WTC11 (cell line): ENCODE measurements around the gene FNDC3A. TPM values are rescaled to one million over a fixed set of nuclear protein-coding genes. Genes with fewer than 3 reads are reported as not detected.
"Not testable (repeated sequence)": the region's sequence is repeated elsewhere in the genome, so short reads cannot be mapped to it uniquely, and the experiment has no call there.

Experiments
- ATAC-seq: fragments of 200-7000 bp; cut with Tn5 transposase; 2 replicates; pipeline ENCODE4 v1.10.0; 2021; ENCODE audit warnings: mild to moderate bottlenecking, moderate library complexity
- CTCF ChIA-PET: fragments of 300-600 bp; sonication (Branson Sonifier 250); formaldehyde crosslinking; loops from one replicate; lab custom pipeline; 2021; ENCODE audit warnings: antibody characterized with exemption; lab: Charles Lee
- POLR2A ChIA-PET: fragments of 350-600 bp; sonication (Branson Sonifier 250); formaldehyde crosslinking; loops from one replicate; lab custom pipeline; 2021; ENCODE audit warnings: antibody characterized with exemption; lab: Charles Lee
- DNase-seq: peaks from one replicate; pipeline ENCODE4 v3.0.0; 2021; ENCODE audit warnings: low spot score
- H3K27ac Mint-ChIP-seq: 2 replicates; pipeline ENCODE4 v1.8.0; 2021; ENCODE audit warnings: mixed read lengths
- H3K27me3 Mint-ChIP-seq: 2 replicates; pipeline ENCODE4 v1.8.0; 2021; ENCODE audit warnings: low read depth, mild to moderate bottlenecking, moderate library complexity, mixed read lengths
- H3K36me3 Mint-ChIP-seq: 2 replicates; pipeline ENCODE4 v1.8.0; 2021; ENCODE audit warnings: mixed read lengths
- H3K4me1 Mint-ChIP-seq: 2 replicates; pipeline ENCODE4 v1.8.0; 2022; ENCODE audit warnings: mixed read lengths
- H3K4me3 Mint-ChIP-seq: 2 replicates; pipeline ENCODE4 v1.8.0; 2021; ENCODE audit warnings: mild to moderate bottlenecking, moderate library complexity, mixed read lengths
- H3K9me3 Mint-ChIP-seq: 2 replicates; pipeline ENCODE4 v1.8.0; 2021; ENCODE audit warnings: mixed read lengths
- GABPB1 ChIP-seq: sonication (generic); formaldehyde crosslinking; IDR thresholded peaks from 2 replicates; pipeline ENCODE4 v1.8.1; 2023; ENCODE audit warnings: mild to moderate bottlenecking, missing genetic modification reagents
- GTF2I ChIP-seq: fragments of 250-450 bp; sonication (Bioruptor Pico); conservative IDR thresholded peaks from 2 replicates; pipeline ENCODE4 v1.4.0; 2021; ENCODE audit warnings: mild to moderate bottlenecking
- HMGA2 ChIP-seq: fragments of 250-450 bp; sonication (Bioruptor Pico); IDR thresholded peaks from 2 replicates; pipeline ENCODE4 v1.4.0; 2021; ENCODE audit warnings: mild to moderate bottlenecking, moderate library complexity
- MYBL2 ChIP-seq: sonication (generic); formaldehyde crosslinking; IDR thresholded peaks from 2 replicates; pipeline ENCODE4 v1.8.1; 2023; ENCODE audit warnings: mild to moderate bottlenecking, moderate library complexity, missing genetic modification reagents
- NFYB ChIP-seq: sonication (generic); formaldehyde crosslinking; conservative IDR thresholded peaks from 2 replicates; pipeline ENCODE4 v1.8.0; 2022; ENCODE audit warnings: low read depth, missing genetic modification reagents
- RELA ChIP-seq: sonication (generic); formaldehyde crosslinking; IDR thresholded peaks from 2 replicates; pipeline ENCODE4 v1.8.1; 2022; ENCODE audit warnings: missing genetic modification reagents, mild to moderate bottlenecking, borderline replicate concordance
- USF1 ChIP-seq: sonication (generic); formaldehyde crosslinking; IDR thresholded peaks from 2 replicates; pipeline ENCODE4 v1.8.0; 2022; ENCODE audit warnings: mild to moderate bottlenecking, missing genetic modification reagents
- ZNF121 ChIP-seq: sonication (generic); formaldehyde crosslinking; IDR thresholded peaks from 2 replicates; pipeline ENCODE4 v1.8.0; 2023; ENCODE audit warnings: missing genetic modification reagents
- ZNF232 ChIP-seq: sonication (generic); formaldehyde crosslinking; IDR thresholded peaks from 2 replicates; pipeline ENCODE4 v1.8.0; 2022; ENCODE audit warnings: mild to moderate bottlenecking, missing genetic modification reagents
- ZNF263 ChIP-seq: sonication (generic); formaldehyde crosslinking; IDR thresholded peaks from 2 replicates; pipeline ENCODE4 v1.8.1; 2022; ENCODE audit warnings: low read depth, mild to moderate bottlenecking, moderate library complexity, missing genetic modification reagents
- ZNF281 ChIP-seq: sonication (generic); formaldehyde crosslinking; IDR thresholded peaks from 2 replicates; pipeline ENCODE4 v1.8.0; 2023; ENCODE audit warnings: mild to moderate bottlenecking, missing genetic modification reagents
- ZNF425 ChIP-seq: fragments of 250-450 bp; sonication (Bioruptor Pico); conservative IDR thresholded peaks from 2 replicates; pipeline ENCODE4 v1.9.0; 2021; ENCODE audit warnings: mild to moderate bottlenecking
- total RNA-seq: library from RNA; stranded (reverse); gene quantifications from 3 replicates; pipeline ENCODE4 v1.2.3, GENCODE V29; 2021
- TF ChIP-seq, protein P1 (sequence below): sonication (generic); formaldehyde crosslinking; IDR thresholded peaks from 2 replicates; pipeline ENCODE4 v1.8.1; 2022; ENCODE audit warnings: missing genetic modification reagents, borderline replicate concordance

The FNDC3A gene
- total RNA-seq, 1 experiment from 2014 or later: 24.8 TPM

DNA sequence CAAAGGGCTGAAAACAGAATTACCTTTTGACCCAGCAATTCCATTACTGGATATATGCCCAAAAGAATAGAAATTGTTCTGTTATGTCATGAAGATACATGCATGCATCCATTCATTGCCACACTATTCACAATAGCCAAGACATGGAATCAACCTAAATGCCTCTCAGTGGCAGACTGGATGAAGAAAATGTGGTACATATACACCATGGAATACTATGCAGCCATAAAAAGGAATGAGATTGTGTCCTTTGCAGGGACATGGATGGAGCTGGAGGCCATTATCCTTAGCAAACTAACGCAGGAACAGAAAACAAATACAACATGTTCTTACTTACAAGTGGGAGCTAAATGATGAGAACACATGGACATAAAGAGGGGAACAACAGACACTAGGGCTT lies 92.8 kb downstream of the FNDC3A start:
- H3K27me3 Mint-ChIP-seq, POLR2A ChIA-PET, H3K4me3 Mint-ChIP-seq, DNase-seq, CTCF ChIA-PET, H3K9me3 Mint-ChIP-seq, H3K27ac Mint-ChIP-seq, ATAC-seq, H3K36me3 Mint-ChIP-seq, H3K4me1 Mint-ChIP-seq: not testable (repeated sequence)

DNA sequence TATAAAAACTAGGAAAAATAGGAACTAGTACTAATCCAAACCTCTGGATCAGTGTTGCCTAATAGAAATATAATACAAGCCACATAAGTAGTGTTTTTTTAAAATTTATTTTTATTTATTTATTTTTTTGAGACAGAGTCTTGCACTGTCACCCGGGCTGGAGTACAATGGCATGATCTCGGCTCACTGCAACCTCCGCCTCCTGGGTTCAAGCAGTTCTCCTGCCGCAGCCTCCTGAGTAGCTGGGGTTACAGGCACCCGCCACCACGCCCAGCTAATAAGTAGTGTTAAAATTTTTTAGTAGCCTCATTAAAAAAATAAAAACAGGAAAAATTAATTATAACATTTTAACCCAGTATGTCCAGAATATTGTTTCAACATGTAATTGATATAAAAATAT lies 94.3 kb downstream of the FNDC3A start:
- H3K4me3 Mint-ChIP-seq, H3K4me1 Mint-ChIP-seq, H3K27me3 Mint-ChIP-seq, ATAC-seq, H3K9me3 Mint-ChIP-seq, H3K36me3 Mint-ChIP-seq, CTCF ChIA-PET, H3K27ac Mint-ChIP-seq, DNase-seq: not testable (repeated sequence)
- POLR2A ChIA-PET: interaction anchor here (0.7 kb wide), 1 partner anchor 141 kb away, joined by 3 read pairs; no protein-coding TSS in a partner anchor

- POLR2A ChIA-PET: no interaction called here
- DNase-seq (no peak), ATAC-seq (no peak)
- no peak for TF ChIP-seq ZNF425 (CRISPR knock-in tag)
- no peak for TF ChIP-seq USF1 (CRISPR knock-in tag)
- TF ChIP-seq ZNF121 (CRISPR knock-in tag): no peak
- TF ChIP-seq ZNF281 (CRISPR knock-in tag): no peak
- no peak for TF ChIP-seq GABPB1
- TF ChIP-seq ZNF232 (CRISPR knock-in tag): no peak
- TF ChIP-seq MYBL2 (CRISPR knock-in tag): no peak
- no peak for TF ChIP-seq GTF2I (CRISPR knock-in tag)
- TF ChIP-seq, protein P1, sequence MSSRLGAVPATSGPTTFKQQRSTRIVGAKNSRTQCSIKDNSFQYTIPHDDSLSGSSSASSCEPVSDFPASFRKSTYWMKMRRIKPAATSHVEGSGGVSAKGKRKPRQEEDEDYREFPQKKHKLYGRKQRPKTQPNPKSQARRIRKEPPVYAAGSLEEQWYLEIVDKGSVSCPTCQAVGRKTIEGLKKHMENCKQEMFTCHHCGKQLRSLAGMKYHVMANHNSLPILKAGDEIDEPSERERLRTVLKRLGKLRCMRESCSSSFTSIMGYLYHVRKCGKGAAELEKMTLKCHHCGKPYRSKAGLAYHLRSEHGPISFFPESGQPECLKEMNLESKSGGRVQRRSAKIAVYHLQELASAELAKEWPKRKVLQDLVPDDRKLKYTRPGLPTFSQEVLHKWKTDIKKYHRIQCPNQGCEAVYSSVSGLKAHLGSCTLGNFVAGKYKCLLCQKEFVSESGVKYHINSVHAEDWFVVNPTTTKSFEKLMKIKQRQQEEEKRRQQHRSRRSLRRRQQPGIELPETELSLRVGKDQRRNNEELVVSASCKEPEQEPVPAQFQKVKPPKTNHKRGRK: no peak
- no peak for TF ChIP-seq RELA
- TF ChIP-seq ZNF263: no peak
- TF ChIP-seq HMGA2 (CRISPR knock-in tag): no peak
- no peak for TF ChIP-seq NFYB (CRISPR knock-in tag)
- CTCF ChIA-PET: no interaction called here
- Mint-ChIP-seq H3K36me3 (peaks cover 2% of the 10 kb centered on the region), H3K4me3 (no peak overlapping the region), H3K9me3 (no peaks in the 10 kb centered on the region), H3K27ac (no peak overlapping the region), H3K4me1 (peaks cover 3% of the 10 kb centered on the region), H3K27me3 (no peaks in the 10 kb centered on the region)
Observed at GRCh38 chr13:49071341-49071937, 95.7 kb downstream of the FNDC3A start.
